ENCODE results near the gene KCNK17. TPM values are rescaled to one million over a fixed set of nuclear protein-coding genes. Genes with fewer than 3 reads are reported as not detected.

Gene KCNK17
- total and polyA plus RNA-seq, 9 of the 15 experiments (the other 6 are each of a cell fraction or from before 2014, with no cell fraction given), result not detected

DNA sequence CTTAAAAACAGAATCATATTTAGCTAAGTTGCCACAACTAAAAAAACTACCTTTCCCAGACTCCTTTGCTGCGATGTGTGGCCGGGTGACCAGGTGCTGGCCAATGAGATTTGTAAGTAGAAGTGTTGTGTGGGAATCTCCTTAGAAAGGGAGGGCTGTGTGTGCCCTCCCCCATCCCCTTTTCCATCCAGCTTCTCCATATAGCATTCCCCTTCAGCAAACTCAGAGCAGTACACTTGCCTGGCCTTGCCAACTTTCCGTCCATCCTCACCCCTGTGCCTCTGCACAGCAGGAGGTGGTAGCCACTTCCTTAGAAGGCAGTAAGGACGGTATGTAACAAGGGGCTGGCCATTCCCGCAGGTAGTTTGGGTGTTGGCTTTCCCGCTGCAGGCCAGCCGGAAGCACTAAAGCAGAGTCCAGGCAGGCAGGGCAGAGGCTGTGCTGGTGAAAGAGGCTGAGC, 30.6 kb upstream of the KCNK17 start:
- WGBS (ENCODE audit: insufficient coverage, low coverage, missing lambda C conversion rate), result 0% methylated on average over 7 of the region's 7 CpGs
- ChIA-PET POLR2A (no interaction called here), CTCF (ENCODE audit: low intra/inter-chr PET ratio) (no interaction called here)
- peaks cover 8 to 19% of the 10 kb centered on the region in 2 experiments; a peak in 4 of 5 replicates for H3K27me3 ChIP-seq (ENCODE audit: control insufficient read depth in 2 of 2, insufficient read depth in 2 of 2, low read length in 2 of 2)
- FAIRE-seq (no peak), ATAC-seq (0 out of 3 replicates have a peak, but pooled peaks have one; percentile 9), DNase-seq (ENCODE audit: extremely low read depth in 1 of 4, low spot score in 3 of 4) (peak in 1 of 4 experiments; percentile 40)
- H3K9me1 ChIP-seq (ENCODE audit: control insufficient read depth, insufficient read depth, low read length), result no peaks in the 10 kb centered on the region
- H3K9ac ChIP-seq (ENCODE audit: insufficient read depth in 1 of 2, low read depth in 2 of 2, low read length in 2 of 2), result no peak overlapping the region
- no peaks in the 10 kb centered on the region for H3K79me2 ChIP-seq (ENCODE audit: control insufficient read depth, insufficient read depth, low read length)
- in situ Hi-C loops (cut with MboI), result no loop called here
- no peaks in the 10 kb centered on the region for H3K36me3 ChIP-seq (ENCODE audit: control insufficient read depth, insufficient read depth, low read length)
- intact Hi-C loops (cut with micrococcal nuclease), result loop anchor here (5.0 kb wide), 2 partner anchors 547 to 962 kb away; no protein-coding TSS in a partner anchor
- H3K4me3 ChIP-seq, result no peak overlapping the region
- no peak overlapping the region for H3K4me2 ChIP-seq (ENCODE audit: insufficient read depth, low read length)
- TF ChIP-seq ZNF143 (CRISPR knock-in tag; IDR thresholded peaks at IDR 0.05) (peak; percentile 60), FOXP1 (CRISPR knock-in tag; IDR thresholded peaks at IDR 0.05) (no peak), HCFC1 (IDR thresholded peaks at IDR 0.05; ENCODE audit: low read depth, low read length) (peak; percentile 62)
- BruUV-seq (replicated peaks), result no TSS peak
- H3K27ac ChIP-seq (ENCODE audit: extremely low read depth, low read depth, low read length), result no peak overlapping the region
- no peaks in the 10 kb centered on the region for H3K9me3 ChIP-seq (replicated peaks; ENCODE audit: control insufficient read depth, insufficient read depth, low read depth, low read length)
- no peaks in the 10 kb centered on the region for H3K4me1 ChIP-seq (replicated peaks in 1 of 2; ENCODE audit: control insufficient read depth in 2 of 2, insufficient read depth in 2 of 2, low read length in 2 of 2)
- no peak overlapping the region for H2AFZ ChIP-seq (ENCODE audit: low read depth, low read length)
- peaks cover 7% of the 10 kb centered on the region; the same call in 1 of the 2 replicates for H4K20me1 ChIP-seq (replicated peaks; ENCODE audit: control insufficient read depth, insufficient read depth, low read length)

GRCh38 chr6:39343396-39343870, 29.2 kb upstream of the KCNK17 start:
- Histone ChIP-seq H3K4me2 (ENCODE audit: insufficient read depth, low read length) (no peak overlapping the region), H3K9me1 (ENCODE audit: control insufficient read depth, insufficient read depth, low read length) (no peaks in the 10 kb centered on the region), H2AFZ (ENCODE audit: low read depth, low read length) (no peak overlapping the region), H3K27me3 (ENCODE audit: control insufficient read depth in 2 of 2, insufficient read depth in 2 of 2, low read length in 2 of 2) (peaks cover 5 to 15% of the 10 kb centered on the region in 2 experiments; a peak in 3 of 5 replicates), H3K79me2 (ENCODE audit: control insufficient read depth, insufficient read depth, low read length) (no peaks in the 10 kb centered on the region), H3K9ac (ENCODE audit: insufficient read depth in 1 of 2, low read depth in 2 of 2, low read length in 2 of 2) (no peak overlapping the region), H3K4me1 (replicated peaks in 1 of 2; ENCODE audit: control insufficient read depth in 2 of 2, insufficient read depth in 2 of 2, low read length in 2 of 2) (no peaks in the 10 kb centered on the region), H3K4me3 (no peak overlapping the region), H3K36me3 (ENCODE audit: control insufficient read depth, insufficient read depth, low read length) (no peaks in the 10 kb centered on the region), H4K20me1 (replicated peaks; ENCODE audit: control insufficient read depth, insufficient read depth, low read length) (peaks cover 11% of the 10 kb centered on the region; the same call in 1 of the 2 replicates), H3K27ac (ENCODE audit: extremely low read depth, low read depth, low read length) (no peak overlapping the region), H3K9me3 (replicated peaks; ENCODE audit: control insufficient read depth, insufficient read depth, low read depth, low read length) (no peaks in the 10 kb centered on the region)
- intact Hi-C loops (cut with micrococcal nuclease), result no loop called here
- 2% methylated on average over 9 of the region's 9 CpGs for WGBS (ENCODE audit: insufficient coverage, low coverage, missing lambda C conversion rate)
- BruUV-seq (replicated peaks), result no TSS peak
- DNase-seq (ENCODE audit: extremely low read depth in 1 of 4, low spot score in 3 of 4), result no peak
- POLR2A ChIA-PET, result interaction anchor here (0.7 kb wide), 1 partner anchor 8 kb away, joined by 3 read pairs; no protein-coding TSS in a partner anchor
- ATAC-seq, result no peak
- FAIRE-seq, result no peak
- in situ Hi-C loops (cut with MboI), result no loop called here
- CTCF ChIA-PET (ENCODE audit: low intra/inter-chr PET ratio), result no interaction called here
- TF ChIP-seq, protein P1, sequence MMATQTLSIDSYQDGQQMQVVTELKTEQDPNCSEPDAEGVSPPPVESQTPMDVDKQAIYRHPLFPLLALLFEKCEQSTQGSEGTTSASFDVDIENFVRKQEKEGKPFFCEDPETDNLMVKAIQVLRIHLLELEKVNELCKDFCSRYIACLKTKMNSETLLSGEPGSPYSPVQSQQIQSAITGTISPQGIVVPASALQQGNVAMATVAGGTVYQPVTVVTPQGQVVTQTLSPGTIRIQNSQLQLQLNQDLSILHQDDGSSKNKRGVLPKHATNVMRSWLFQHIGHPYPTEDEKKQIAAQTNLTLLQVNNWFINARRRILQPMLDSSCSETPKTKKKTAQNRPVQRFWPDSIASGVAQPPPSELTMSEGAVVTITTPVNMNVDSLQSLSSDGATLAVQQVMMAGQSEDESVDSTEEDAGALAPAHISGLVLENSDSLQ (IDR thresholded peaks at IDR 0.05), result peak; percentile 28; the same call in 1 of the 2 replicates
- TF ChIP-seq ZNF511 (CRISPR knock-in tag; IDR thresholded peaks at IDR 0.05), result no peak
- no peak for TF ChIP-seq TRIM28 (IDR thresholded peaks at IDR 0.05)

All from K562 (cell line).